GM19452 (cell line): ENCODE measurements around the gene EPB41L5.
"Not testable (repeated sequence)": the region's sequence is repeated elsewhere in the genome, so short reads cannot be mapped to it uniquely, and the experiment has no call there.

Experiments
- ATAC-seq: cut with Tn5 transposase; IDR thresholded peaks from one replicate; pipeline ENCODE4 v1.9.1; 2021; ENCODE audit not compliant: unreplicated experiment

Gene EPB41L5

GRCh38 chr2:120094795-120095194, 81.9 kb downstream of the EPB41L5 start:
- ATAC-seq, result no peak

- ATAC-seq, result no peak
Observed at GRCh38 chr2:120100627-120101026, 87.8 kb downstream of the EPB41L5 start.

- no peak for ATAC-seq
Observed at GRCh38 chr2:120103723-120104467, 91.0 kb downstream of the EPB41L5 start.

GRCh38 chr2:120104772-120105171, 91.9 kb downstream of the EPB41L5 start:
- no peak for ATAC-seq

GRCh38 chr2:120105360-120105759, 92.5 kb downstream of the EPB41L5 start:
- ATAC-seq, result peak; percentile 64

GRCh38 chr2:120108049-120108448, 95.2 kb downstream of the EPB41L5 start:
- ATAC-seq, result no peak

GRCh38 chr2:120108749-120109148, 95.9 kb downstream of the EPB41L5 start:
- ATAC-seq, result no peak

- peak; percentile 49 for ATAC-seq
Observed at GRCh38 chr2:120109186-120110061, 96.5 kb downstream of the EPB41L5 start.

- no peak for ATAC-seq
Observed at GRCh38 chr2:120110062-120110362, 97.1 kb downstream of the EPB41L5 start.

GRCh38 chr2:120110507-120110906, 97.6 kb downstream of the EPB41L5 start:
- ATAC-seq, result no peak

- no peak for ATAC-seq
Observed at GRCh38 chr2:120111193-120111592, 98.3 kb downstream of the EPB41L5 start.

GRCh38 chr2:120118018-120118417, 105.1 kb downstream of the EPB41L5 start:
- no peak for ATAC-seq

GRCh38 chr2:120118471-120118870, 105.6 kb downstream of the EPB41L5 start:
- no peak for ATAC-seq

- not testable (repeated sequence) for ATAC-seq
Observed at GRCh38 chr2:120121337-120121736, 108.5 kb downstream of the EPB41L5 start.

- ATAC-seq, result no peak
Observed at GRCh38 chr2:120123090-120123489, 110.2 kb downstream of the EPB41L5 start.

- no peak for ATAC-seq
Observed at GRCh38 chr2:120125195-120125594, 112.3 kb downstream of the EPB41L5 start.

GRCh38 chr2:120128216-120128615, 115.3 kb downstream of the EPB41L5 start:
- no peak for ATAC-seq

- ATAC-seq, result no peak
Observed at GRCh38 chr2:120132190-120132589, 119.3 kb downstream of the EPB41L5 start.

GRCh38 chr2:120132691-120133090, 119.8 kb downstream of the EPB41L5 start:
- no peak for ATAC-seq

GRCh38 chr2:120133572-120134244, 120.8 kb downstream of the EPB41L5 start:
- no peak for ATAC-seq

- ATAC-seq, result no peak
Observed at GRCh38 chr2:120134263-120134662, 121.4 kb downstream of the EPB41L5 start.

GRCh38 chr2:120135013-120135412, 122.1 kb downstream of the EPB41L5 start:
- ATAC-seq, result not testable (repeated sequence)
